PC-9 (cell line): Measurements from ENCODE around the gene SPPL3.

ENCODE experiments used
- EZH2 ChIP-seq: fragments of 200-600 bp; sonication (generic); IDR thresholded peaks from 2 replicates; pipeline ENCODE4 v1.8.0; 2017; ENCODE audit warnings: antibody characterized with exemption, low read depth
- TF ChIP-seq, protein P1 (sequence below): fragments of 200-600 bp; sonication (generic); conservative IDR thresholded peaks from 2 replicates; pipeline ENCODE4 v1.6.1; 2017; ENCODE audit warnings: mixed run types, antibody characterized with exemption, mild to moderate bottlenecking, moderate library complexity

DNA sequence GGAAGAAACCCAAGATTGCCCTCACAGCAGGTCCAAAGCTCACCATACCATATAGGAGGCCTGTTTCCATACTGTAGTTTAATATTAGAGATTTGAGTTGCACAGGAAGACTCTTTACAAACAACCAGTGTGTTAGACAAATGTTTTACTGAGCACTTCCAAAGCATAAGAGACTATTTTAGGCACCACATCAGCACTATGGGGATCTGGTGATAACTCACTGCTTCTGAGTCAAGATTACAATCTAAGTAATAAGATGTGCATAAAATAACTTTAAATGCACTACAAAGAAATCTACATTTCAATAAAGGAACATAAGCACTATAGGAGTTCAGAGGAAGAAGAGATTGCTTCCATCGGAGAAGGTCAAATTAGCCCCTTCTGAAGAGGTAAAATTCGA is 71.4 kb downstream of the SPPL3 start:
- TF ChIP-seq, protein P1, sequence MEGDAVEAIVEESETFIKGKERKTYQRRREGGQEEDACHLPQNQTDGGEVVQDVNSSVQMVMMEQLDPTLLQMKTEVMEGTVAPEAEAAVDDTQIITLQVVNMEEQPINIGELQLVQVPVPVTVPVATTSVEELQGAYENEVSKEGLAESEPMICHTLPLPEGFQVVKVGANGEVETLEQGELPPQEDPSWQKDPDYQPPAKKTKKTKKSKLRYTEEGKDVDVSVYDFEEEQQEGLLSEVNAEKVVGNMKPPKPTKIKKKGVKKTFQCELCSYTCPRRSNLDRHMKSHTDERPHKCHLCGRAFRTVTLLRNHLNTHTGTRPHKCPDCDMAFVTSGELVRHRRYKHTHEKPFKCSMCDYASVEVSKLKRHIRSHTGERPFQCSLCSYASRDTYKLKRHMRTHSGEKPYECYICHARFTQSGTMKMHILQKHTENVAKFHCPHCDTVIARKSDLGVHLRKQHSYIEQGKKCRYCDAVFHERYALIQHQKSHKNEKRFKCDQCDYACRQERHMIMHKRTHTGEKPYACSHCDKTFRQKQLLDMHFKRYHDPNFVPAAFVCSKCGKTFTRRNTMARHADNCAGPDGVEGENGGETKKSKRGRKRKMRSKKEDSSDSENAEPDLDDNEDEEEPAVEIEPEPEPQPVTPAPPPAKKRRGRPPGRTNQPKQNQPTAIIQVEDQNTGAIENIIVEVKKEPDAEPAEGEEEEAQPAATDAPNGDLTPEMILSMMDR, result no peak
- no peak for TF ChIP-seq EZH2
